GM18508 (cell line): ENCODE results near the gene MGLL.
A peak's percentile ranks its signal among the peaks of the same experiment; 100 is the strongest.

Experiments used
- ATAC-seq: cut with Tn5 transposase; IDR thresholded peaks from one replicate; pipeline ENCODE4 v1.9.1; 2021; ENCODE audit warnings: moderate number of reproducible peaks; ENCODE audit not compliant: insufficient read depth, unreplicated experiment

MGLL gene

GRCh38 chr3:127762077-127762786 lies 60.1 kb downstream of the MGLL start:
- peak; percentile 49 for ATAC-seq

- ATAC-seq, result no peak
Observed at GRCh38 chr3:127761441-127761801, 60.9 kb downstream of the MGLL start.

- no peak for ATAC-seq
Observed at GRCh38 chr3:127760791-127761440, 61.4 kb downstream of the MGLL start.

- no peak for ATAC-seq
Observed at GRCh38 chr3:127760361-127760760, 62.0 kb downstream of the MGLL start.

GRCh38 chr3:127759826-127760225 lies 62.5 kb downstream of the MGLL start:
- ATAC-seq, result no peak

GRCh38 chr3:127758013-127758412 lies 64.3 kb downstream of the MGLL start:
- ATAC-seq, result no peak

GRCh38 chr3:127755305-127755681 lies 67.0 kb downstream of the MGLL start:
- ATAC-seq, result no peak

GRCh38 chr3:127754411-127755304 lies 67.7 kb downstream of the MGLL start:
- no peak for ATAC-seq

GRCh38 chr3:127753898-127754410 lies 68.4 kb downstream of the MGLL start:
- ATAC-seq, result no peak

- no peak for ATAC-seq
Observed at GRCh38 chr3:127753338-127753737, 69.0 kb downstream of the MGLL start.

- no peak for ATAC-seq
Observed at GRCh38 chr3:127751782-127752181, 70.5 kb downstream of the MGLL start.

GRCh38 chr3:127751163-127751621 lies 71.1 kb downstream of the MGLL start:
- no peak for ATAC-seq

- peak; percentile 31 for ATAC-seq
Observed at GRCh38 chr3:127750226-127751031, 71.9 kb downstream of the MGLL start.

GRCh38 chr3:127749787-127750225 lies 72.5 kb downstream of the MGLL start:
- no peak for ATAC-seq

- no peak for ATAC-seq
Observed at GRCh38 chr3:127749361-127749760, 73.0 kb downstream of the MGLL start.

- no peak for ATAC-seq
Observed at GRCh38 chr3:127748754-127749327, 73.5 kb downstream of the MGLL start.

- ATAC-seq, result no peak
Observed at GRCh38 chr3:127747751-127748521, 74.4 kb downstream of the MGLL start.

- no peak for ATAC-seq
Observed at GRCh38 chr3:127747066-127747465, 75.2 kb downstream of the MGLL start.
